ENCODE results near the gene SNX13.

The SNX13 gene

DNA sequence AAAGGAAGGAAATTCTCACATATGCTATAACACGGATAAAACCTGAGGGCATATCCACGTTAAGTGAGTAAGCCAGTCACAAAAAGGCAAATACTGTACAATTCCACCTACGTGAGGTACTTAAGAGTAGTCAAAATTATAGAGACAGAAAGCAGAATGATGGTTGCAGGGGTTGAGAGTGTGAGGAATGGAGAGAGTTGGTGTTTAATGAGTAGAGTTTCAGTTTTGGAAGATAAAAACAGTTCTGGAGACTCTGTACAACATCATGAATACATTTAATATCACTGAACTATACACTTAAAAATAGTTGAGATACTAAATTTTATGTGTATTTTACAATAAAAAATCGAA lies 95.1 kb downstream of the SNX13 start:
- Histone ChIP-seq H3K9ac (ENCODE audit: insufficient read length) (no peak overlapping the region), H3K36me3 (ENCODE audit: insufficient read depth, low read length) (peaks cover 36% of the 10 kb centered on the region), H3K9me3 (ENCODE audit: low read depth, low read length) (no peaks in the 10 kb centered on the region), H3K27ac (no peak overlapping the region), H3K4me3 (no peak overlapping the region)
- no peak for DNase-seq (ENCODE audit: low read depth, low spot score)
- no peak for TF ChIP-seq EZH2 (IDR thresholded peaks at IDR 0.05)
- no peak for TF ChIP-seq FOXP2 (optimal IDR thresholded peaks at IDR 0.05; ENCODE audit: control extremely low read depth, extremely low read length, insufficient read depth)
- TF ChIP-seq POLR2AphosphoS5 (IDR thresholded peaks at IDR 0.05; ENCODE audit: borderline replicate concordance, low read depth, low read length) = no peak

GRCh38 chr7:17844514-17845196 lies 95.6 kb downstream of the SNX13 start:
- H3K4me3 ChIP-seq = no peak overlapping the region
- DNase-seq (ENCODE audit: low read depth, low spot score) = no peak
- H3K9ac ChIP-seq (ENCODE audit: insufficient read length) = no peak overlapping the region
- no peaks in the 10 kb centered on the region for H3K9me3 ChIP-seq (ENCODE audit: low read depth, low read length)
- H3K36me3 ChIP-seq (ENCODE audit: insufficient read depth, low read length) = peaks cover 38% of the 10 kb centered on the region
- no peak overlapping the region for H3K27ac ChIP-seq
- TF ChIP-seq FOXP2 (optimal IDR thresholded peaks at IDR 0.05; ENCODE audit: control extremely low read depth, extremely low read length, insufficient read depth) (no peak), POLR2AphosphoS5 (IDR thresholded peaks at IDR 0.05; ENCODE audit: borderline replicate concordance, low read depth, low read length) (no peak), EZH2 (IDR thresholded peaks at IDR 0.05) (no peak)

DNA sequence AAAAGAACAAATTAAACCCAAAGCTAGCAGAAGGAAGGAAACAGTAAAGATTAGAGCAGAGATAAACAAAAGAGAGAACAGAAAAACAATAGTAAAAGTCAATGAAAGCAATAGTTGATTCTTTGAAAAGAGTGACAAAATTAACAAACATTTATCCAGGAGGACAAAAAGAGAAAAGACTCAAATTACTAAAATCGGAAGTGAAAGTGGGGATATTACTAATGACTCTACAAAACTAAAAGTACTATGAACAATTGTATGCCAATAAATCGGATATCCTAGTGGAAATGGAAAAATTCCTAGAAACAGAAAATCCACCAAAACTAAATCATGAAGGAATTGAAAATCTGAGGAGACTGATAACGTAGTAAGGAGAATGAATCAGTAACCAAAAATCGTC lies 96.3 kb downstream of the SNX13 start:
- H3K36me3 ChIP-seq (ENCODE audit: insufficient read depth, low read length) = peaks cover 41% of the 10 kb centered on the region
- no peak overlapping the region for H3K9ac ChIP-seq (ENCODE audit: insufficient read length)
- no peaks in the 10 kb centered on the region for H3K9me3 ChIP-seq (ENCODE audit: low read depth, low read length)
- no peak for TF ChIP-seq EZH2 (IDR thresholded peaks at IDR 0.05)
- TF ChIP-seq POLR2AphosphoS5 (IDR thresholded peaks at IDR 0.05; ENCODE audit: borderline replicate concordance, low read depth, low read length) = no peak
- H3K27ac ChIP-seq = no peak overlapping the region
- no peak for DNase-seq (ENCODE audit: low read depth, low spot score)
- H3K4me3 ChIP-seq = no peak overlapping the region

DNA sequence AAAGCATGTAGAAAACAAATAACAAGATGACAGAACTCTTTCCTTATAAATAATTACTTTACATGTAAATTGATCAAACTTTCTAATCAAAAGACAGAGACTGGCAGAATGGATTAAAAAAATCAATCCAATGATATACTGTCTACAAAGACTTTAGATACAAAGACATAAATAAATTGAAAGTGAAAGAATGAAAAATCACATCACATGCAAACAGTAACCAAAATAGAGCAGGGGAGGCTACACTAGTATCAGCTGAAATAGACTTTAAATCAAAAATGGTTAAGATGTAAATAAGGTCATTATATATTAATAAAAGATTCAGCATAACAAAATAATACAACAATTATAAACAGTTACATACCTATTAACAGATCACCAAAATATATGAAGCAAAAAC lies 97.3 kb downstream of the SNX13 start:
- no peaks in the 10 kb centered on the region for H3K9me3 ChIP-seq (ENCODE audit: low read depth, low read length)
- H3K27ac ChIP-seq = no peak overlapping the region
- no peak for TF ChIP-seq FOXP2 (optimal IDR thresholded peaks at IDR 0.05; ENCODE audit: control extremely low read depth, extremely low read length, insufficient read depth)
- TF ChIP-seq POLR2AphosphoS5 (IDR thresholded peaks at IDR 0.05; ENCODE audit: borderline replicate concordance, low read depth, low read length) = no peak
- no peak for TF ChIP-seq EZH2 (IDR thresholded peaks at IDR 0.05)
- no peak overlapping the region for H3K4me3 ChIP-seq
- DNase-seq (ENCODE audit: low read depth, low spot score) = no peak
- no peak overlapping the region for H3K9ac ChIP-seq (ENCODE audit: insufficient read length)
- H3K36me3 ChIP-seq (ENCODE audit: insufficient read depth, low read length) = peaks cover 46% of the 10 kb centered on the region

- Histone ChIP-seq H3K4me3 (no peak overlapping the region), H3K9me3 (ENCODE audit: low read depth, low read length) (no peaks in the 10 kb centered on the region), H3K9ac (ENCODE audit: insufficient read length) (no peak overlapping the region), H3K36me3 (ENCODE audit: insufficient read depth, low read length) (peaks cover 7% of the 10 kb centered on the region; the same call in 1 of the 2 replicates), H3K27ac (no peak overlapping the region)
- no peak for TF ChIP-seq POLR2AphosphoS5 (IDR thresholded peaks at IDR 0.05; ENCODE audit: borderline replicate concordance, low read depth, low read length)
- TF ChIP-seq FOXP2 (optimal IDR thresholded peaks at IDR 0.05; ENCODE audit: control extremely low read depth, extremely low read length, insufficient read depth) = no peak
- TF ChIP-seq EZH2 (IDR thresholded peaks at IDR 0.05) = no peak
- no peak for DNase-seq (ENCODE audit: low read depth, low spot score)
These were observed 107.4 kb downstream of the SNX13 start for GRCh38 chr7:17832820-17833355.

GRCh38 chr7:17832242-17832641 lies 108.1 kb downstream of the SNX13 start:
- Histone ChIP-seq H3K9me3 (ENCODE audit: low read depth, low read length) (no peaks in the 10 kb centered on the region), H3K36me3 (ENCODE audit: insufficient read depth, low read length) (peaks cover 7% of the 10 kb centered on the region; the same call in 1 of the 2 replicates), H3K9ac (ENCODE audit: insufficient read length) (no peak overlapping the region), H3K4me3 (no peak overlapping the region), H3K27ac (no peak overlapping the region)
- no peak for DNase-seq (ENCODE audit: low read depth, low spot score)
- TF ChIP-seq EZH2 (IDR thresholded peaks at IDR 0.05) (no peak), FOXP2 (optimal IDR thresholded peaks at IDR 0.05; ENCODE audit: control extremely low read depth, extremely low read length, insufficient read depth) (no peak), POLR2AphosphoS5 (IDR thresholded peaks at IDR 0.05; ENCODE audit: borderline replicate concordance, low read depth, low read length) (no peak)

GRCh38 chr7:17830206-17830605 lies 110.1 kb downstream of the SNX13 start:
- Histone ChIP-seq H3K9ac (ENCODE audit: insufficient read length) (no peak overlapping the region), H3K4me3 (no peak overlapping the region), H3K9me3 (ENCODE audit: low read depth, low read length) (no peaks in the 10 kb centered on the region), H3K36me3 (ENCODE audit: insufficient read depth, low read length) (peaks cover 10% of the 10 kb centered on the region), H3K27ac (no peak overlapping the region)
- TF ChIP-seq FOXP2 (optimal IDR thresholded peaks at IDR 0.05; ENCODE audit: control extremely low read depth, extremely low read length, insufficient read depth) (no peak), EZH2 (IDR thresholded peaks at IDR 0.05) (no peak), POLR2AphosphoS5 (IDR thresholded peaks at IDR 0.05; ENCODE audit: borderline replicate concordance, low read depth, low read length) (no peak)
- DNase-seq (ENCODE audit: low read depth, low spot score) = no peak

- Histone ChIP-seq H3K9me3 (ENCODE audit: low read depth, low read length) (no peaks in the 10 kb centered on the region), H3K27ac (no peak overlapping the region), H3K36me3 (ENCODE audit: insufficient read depth, low read length) (peaks cover 9% of the 10 kb centered on the region), H3K4me3 (no peak overlapping the region), H3K9ac (ENCODE audit: insufficient read length) (no peak overlapping the region)
- no peak for DNase-seq (ENCODE audit: low read depth, low spot score)
- TF ChIP-seq EZH2 (IDR thresholded peaks at IDR 0.05) = no peak
- TF ChIP-seq POLR2AphosphoS5 (IDR thresholded peaks at IDR 0.05; ENCODE audit: borderline replicate concordance, low read depth, low read length) = no peak
- TF ChIP-seq FOXP2 (optimal IDR thresholded peaks at IDR 0.05; ENCODE audit: control extremely low read depth, extremely low read length, insufficient read depth) = no peak
These were observed 111.3 kb downstream of the SNX13 start for GRCh38 chr7:17829001-17829400.
